Measurements from ENCODE around the gene DDX41.

- TF ChIP-seq POLR2A (IDR thresholded peaks at IDR 0.05) (no peak), CTCF (IDR thresholded peaks at IDR 0.05) (no peak)
These were observed 11.9 kb upstream of the DDX41 start for GRCh38 chr5:177528631-177529030.
